Mucosa of descending colon (tissue), 3 donors: ENCODE measurements around the gene DIMT1. TPM values are rescaled to one million over a fixed set of nuclear protein-coding genes. Genes with fewer than 3 reads are reported as not detected.

Source experiments
- ATAC-seq: fragments of 200-7000 bp; cut with Tn5 transposase; one replicate; pipeline ENCODE4 v1.9.1; 2020; ENCODE audit warnings: mild to moderate bottlenecking, moderate library complexity
- DNase-seq, 3 donors: peaks; one replicate each; pipeline ENCODE4 v3.0.0-alpha.2; 2020
- H3K36me3 ChIP-seq: fragments of 200-600 bp; one replicate; pipeline ENCODE4 v1.8.0; 2021; ENCODE audit warnings: low read depth, mild to moderate bottlenecking
- H3K4me1 ChIP-seq: fragments of 200-600 bp; one replicate; pipeline ENCODE4 v1.8.0; 2021; ENCODE audit warnings: low read depth, mild to moderate bottlenecking
- H3K4me3 ChIP-seq: fragments of 200-600 bp; one replicate; pipeline ENCODE4 v1.8.0; 2021; ENCODE audit warnings: mild to moderate bottlenecking
- H3K9me3 ChIP-seq: fragments of 200-600 bp; one replicate; pipeline ENCODE4 v1.8.0; 2021; ENCODE audit warnings: mild to moderate bottlenecking
- CTCF ChIP-seq: fragments of 200-600 bp; IDR thresholded peaks from one replicate; pipeline ENCODE4 v1.8.0; 2022; ENCODE audit warnings: antibody characterized with exemption, mild to moderate bottlenecking
- intact Hi-C, 2 donors: fragments of 100-400 bp; cut with DNase I in 1 of 2; cut with micrococcal nuclease in 1 of 2; formaldehyde crosslinking; loops; one replicate each; pipeline versions ENCODE4 v1.11.0 to v1.11.1; 2022; cut with DNase I, micrococcal nuclease
- total RNA-seq, 3 donors: library from RNA; stranded (reverse); fragmentation: NEBNext Ultra II Directional in 2 of 3; extraction: Animal tissue kit (Norgen Biotek cat#: 25700) in 2 of 3; gene quantifications; one replicate each; pipeline versions ENCODE4 v1.2.1 to v1.2.4, GENCODE V29; 2021 to 2023
- donor health status: DM: no; HTN: no; CAD: no; lungs with moderate emphysema.
- donor health status: DM: no; HTN: no; CAD: no.
- donor health status: DM: no; HTN: yes; CAD: no.

The DIMT1 gene
- total RNA-seq, 3 donors from 2014 or later: 8.8 to 19.7 (median 14.6) TPM

GRCh38 chr5:62412549-62413329 lies 9.0 kb upstream of the DIMT1 start, which contains the start of gene IPO11:
Gene IPO11 (plus strand): TSS chr5:62412763. CDS start chr5:62437280, 24,517 bp downstream.
- ATAC-seq: peak; percentile 100
- TF ChIP-seq CTCF: peak; percentile 11
- intact Hi-C loops: no loop called here
- no peaks in the 10 kb centered on the region for H3K9me3 ChIP-seq
- peak; percentile 98 to 99 (median 99) for DNase-seq
- peaks cover 5% of the 10 kb centered on the region for H3K4me1 ChIP-seq
- peak within 1 kb of the TSS; percentile 94 for H3K4me3 ChIP-seq
- H3K36me3 ChIP-seq: no peaks in the 10 kb centered on the region

- Histone ChIP-seq H3K9me3 (no peaks in the 10 kb centered on the region), H3K36me3 (no peaks in the 10 kb centered on the region), H3K4me1 (no peaks in the 10 kb centered on the region), H3K4me3 (no peak overlapping the region)
- intact Hi-C loops: no loop called here
- DNase-seq (no peak), ATAC-seq (no peak)
- no peak for TF ChIP-seq CTCF
Observed at GRCh38 chr5:62395210-62395950, 8.3 kb downstream of the DIMT1 start.

- no peak overlapping the region for H3K4me3 ChIP-seq
- DNase-seq: no peak
- intact Hi-C loops: no loop called here
- H3K36me3 ChIP-seq: no peaks in the 10 kb centered on the region
- no peak for ATAC-seq
- TF ChIP-seq CTCF: no peak
- H3K4me1 ChIP-seq: no peaks in the 10 kb centered on the region
- no peaks in the 10 kb centered on the region for H3K9me3 ChIP-seq
Observed at GRCh38 chr5:62386824-62387223, 16.9 kb downstream of the DIMT1 start.

- Histone ChIP-seq H3K9me3 (no peaks in the 10 kb centered on the region), H3K4me1 (no peaks in the 10 kb centered on the region), H3K4me3 (no peak overlapping the region), H3K36me3 (no peaks in the 10 kb centered on the region)
- ATAC-seq: no peak
- no peak for DNase-seq
- intact Hi-C loops: no loop called here
- no peak for TF ChIP-seq CTCF
Observed at GRCh38 chr5:62385816-62386400, 17.8 kb downstream of the DIMT1 start.

GRCh38 chr5:62385131-62385530 lies 18.6 kb downstream of the DIMT1 start:
- Histone ChIP-seq H3K9me3 (no peaks in the 10 kb centered on the region), H3K36me3 (no peaks in the 10 kb centered on the region), H3K4me3 (no peak overlapping the region), H3K4me1 (no peaks in the 10 kb centered on the region)
- peak; percentile 35 for ATAC-seq
- no peak for DNase-seq
- intact Hi-C loops: no loop called here
- no peak for TF ChIP-seq CTCF
